GM12873 (cell line): ENCODE data around the gene ZBED4.

Source experiments
- CTCF ChIP-seq: IDR thresholded peaks from 2 replicates; pipeline ENCODE4 v1.5.1; 2012; ENCODE audit warnings: low read depth, mild to moderate bottlenecking, moderate library complexity, low read length, control low read depth; ENCODE audit not compliant: insufficient read depth; ENCODE audit errors: missing control alignments

Gene ZBED4

GRCh38 chr22:49829044-49829853 is 24.4 kb upstream of the ZBED4 start:
- TF ChIP-seq CTCF: no peak

- TF ChIP-seq CTCF: no peak
Observed at GRCh38 chr22:49833340-49834007, 20.2 kb upstream of the ZBED4 start.

- no peak for TF ChIP-seq CTCF
Observed at GRCh38 chr22:49838771-49839717, 14.6 kb upstream of the ZBED4 start.

GRCh38 chr22:49845241-49845640 is 8.4 kb upstream of the ZBED4 start:
- TF ChIP-seq CTCF: no peak

- no peak for TF ChIP-seq CTCF
Observed at GRCh38 chr22:49845666-49846459, 7.8 kb upstream of the ZBED4 start.

- TF ChIP-seq CTCF: no peak
Observed at GRCh38 chr22:49847751-49848689, 5.6 kb upstream of the ZBED4 start.
